Activated CD8-positive, alpha-beta memory T cell treated with anti-CD3 and anti-CD28 coated beads, Interleukin-2, amount 50 U/mL, for 1 hour (primary cell): ENCODE results near the gene ZNF789.
"Not testable (repeated sequence)": the region's sequence is repeated elsewhere in the genome, so short reads cannot be mapped to it uniquely, and the experiment has no call there.

Source experiments
- DNase-seq: peaks from one replicate; pipeline ENCODE4 v3.0.0-alpha.2; 2020; ENCODE audit errors: extremely low read depth

Gene ZNF789

DNA sequence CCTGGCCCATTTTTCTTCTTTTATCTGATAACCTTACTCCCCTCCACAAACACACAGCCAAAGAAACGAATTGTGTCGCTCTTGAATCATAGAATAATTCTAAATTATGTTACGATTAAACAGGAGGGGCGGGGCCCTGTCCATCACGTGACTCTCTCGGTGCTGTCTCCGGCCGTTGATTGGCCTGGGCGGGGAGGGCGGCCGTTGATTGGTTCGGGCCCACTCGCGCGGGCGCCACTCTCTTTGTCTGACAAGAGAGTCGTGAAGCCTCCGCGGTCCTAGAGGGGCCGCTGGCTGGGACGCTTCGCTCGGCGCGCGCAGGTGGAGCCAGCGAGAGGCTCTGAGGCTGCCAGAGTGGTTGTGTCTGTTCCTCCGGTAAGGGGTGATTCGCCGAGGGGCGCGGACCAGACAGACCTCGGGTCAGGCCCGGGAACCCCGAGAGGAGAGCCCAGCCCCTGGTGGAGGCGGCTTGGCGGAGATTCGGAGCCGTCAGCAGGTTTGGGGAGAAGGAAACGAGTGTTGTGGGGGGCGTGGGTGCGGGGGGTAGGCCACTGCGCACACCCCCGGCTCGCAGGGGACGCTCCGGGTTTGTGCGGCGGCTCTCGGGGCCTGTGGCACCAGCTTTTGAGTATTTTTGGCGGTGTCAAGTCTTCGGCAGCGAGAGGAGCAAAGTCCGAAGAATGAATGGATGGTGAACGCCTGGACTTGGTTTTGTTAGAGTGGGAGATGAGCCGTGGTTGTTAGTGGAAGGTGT is at the start of gene ZNF789:
TSS of gene ZNF789 (plus strand) at position 330 of the 754 bp plus-strand sequence. CDS start 3,567 bp downstream, outside the sequence.
- peak; percentile 96 for DNase-seq

DNA sequence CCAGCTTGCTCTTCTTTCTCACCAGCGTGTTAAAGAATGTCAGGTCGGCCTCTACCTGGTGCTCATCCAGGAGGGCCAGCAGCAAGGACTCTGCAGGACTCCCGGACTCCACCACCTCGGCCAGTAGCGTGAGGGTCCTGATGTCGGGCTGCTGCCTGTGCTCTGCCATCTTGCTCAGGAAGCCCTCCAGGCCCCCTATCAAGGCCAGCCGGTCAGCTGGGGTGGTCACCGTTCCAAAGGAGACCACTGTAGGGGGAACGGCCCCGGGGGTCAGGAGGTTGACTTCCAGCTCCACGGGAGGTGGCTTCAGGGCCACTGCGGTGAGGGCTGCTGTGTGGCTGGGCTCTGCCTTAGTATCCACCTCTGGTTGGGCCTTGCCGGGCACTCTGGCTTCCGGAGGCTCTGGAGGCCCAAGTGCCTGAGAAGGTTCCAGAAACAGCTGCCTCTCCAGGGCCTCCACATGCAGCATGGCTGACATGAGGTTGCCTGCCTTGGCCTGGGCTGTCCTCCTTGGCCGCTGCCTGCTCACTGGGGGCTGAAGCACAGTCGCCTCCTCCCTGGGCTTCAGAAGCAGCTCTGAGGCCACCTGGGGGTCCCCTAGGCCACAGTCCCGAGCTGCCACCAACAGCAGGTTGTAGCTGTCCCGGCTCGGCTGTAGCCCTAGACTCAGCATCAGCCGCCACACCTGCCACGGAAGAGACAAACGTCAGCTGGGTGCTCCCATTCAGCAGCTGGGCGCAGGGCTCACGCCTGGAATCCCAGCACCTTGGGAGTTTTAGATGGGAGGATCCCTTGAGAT is 47.6 kb upstream of the ZNF789 start:
- DNase-seq, result no peak

- no peak for DNase-seq
Measured at GRCh38 chr7:99428972-99429566, 43.6 kb upstream of the ZNF789 start.

DNA sequence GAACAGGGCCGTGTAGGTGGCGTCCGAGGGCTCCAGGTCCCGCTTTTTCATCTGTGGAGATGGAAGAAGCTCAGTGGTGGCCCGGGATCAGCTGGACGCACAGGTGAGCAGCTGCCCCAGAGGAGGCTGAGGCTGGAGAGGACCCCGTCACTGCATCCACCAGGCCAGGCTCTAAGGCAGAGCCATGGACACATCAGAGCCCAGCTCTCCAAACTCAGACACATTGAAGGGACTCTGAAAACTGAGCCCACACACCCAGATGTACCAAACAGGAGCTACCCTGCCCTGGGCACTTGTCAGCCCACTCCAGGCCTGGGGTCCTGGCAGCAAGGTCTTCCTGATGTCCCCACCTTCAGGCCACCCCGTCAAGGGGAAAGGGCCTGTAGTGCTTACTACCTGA is 42.9 kb upstream of the ZNF789 start:
- DNase-seq, result no peak

DNA sequence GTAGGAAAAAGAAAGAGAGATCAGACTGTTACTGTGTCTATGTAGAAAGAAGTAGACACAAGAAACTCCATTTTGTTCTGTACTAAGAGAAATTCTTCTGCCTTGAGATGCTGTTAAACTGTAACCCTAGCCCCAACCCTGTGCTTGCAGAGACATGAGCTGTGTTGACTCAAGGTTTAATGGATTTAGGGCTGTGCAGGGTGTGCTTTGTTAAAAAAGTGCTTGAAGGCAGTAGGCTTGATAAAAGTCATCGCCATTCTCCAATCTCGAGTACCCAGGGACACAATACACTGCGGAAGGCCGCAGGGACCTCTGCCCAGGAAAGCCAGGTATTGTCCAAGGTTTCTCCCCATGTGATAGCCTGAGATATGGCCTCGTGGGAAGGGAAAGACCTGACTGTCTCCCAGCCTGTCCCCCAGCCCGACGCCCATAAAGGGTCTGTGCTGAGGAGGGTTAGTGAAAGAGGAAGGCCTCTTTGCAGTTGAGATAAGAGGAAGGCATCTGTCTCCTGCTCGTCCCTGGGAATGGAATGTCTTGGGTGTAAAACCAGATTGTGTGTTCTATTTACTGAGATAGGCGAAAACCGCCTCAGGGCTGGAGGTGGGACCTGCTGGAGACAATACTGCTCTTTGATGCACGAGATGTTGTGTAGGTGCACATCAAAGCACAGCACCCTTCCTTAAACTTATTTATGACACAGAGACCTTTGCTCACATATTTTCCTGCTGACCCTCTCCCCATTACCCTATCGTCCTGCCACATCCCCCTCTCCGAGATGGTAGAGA is 40.7 kb upstream of the ZNF789 start:
- DNase-seq, result not testable (repeated sequence)

- DNase-seq, result no peak
Measured at GRCh38 chr7:99433158-99433557, 39.5 kb upstream of the ZNF789 start.

DNA sequence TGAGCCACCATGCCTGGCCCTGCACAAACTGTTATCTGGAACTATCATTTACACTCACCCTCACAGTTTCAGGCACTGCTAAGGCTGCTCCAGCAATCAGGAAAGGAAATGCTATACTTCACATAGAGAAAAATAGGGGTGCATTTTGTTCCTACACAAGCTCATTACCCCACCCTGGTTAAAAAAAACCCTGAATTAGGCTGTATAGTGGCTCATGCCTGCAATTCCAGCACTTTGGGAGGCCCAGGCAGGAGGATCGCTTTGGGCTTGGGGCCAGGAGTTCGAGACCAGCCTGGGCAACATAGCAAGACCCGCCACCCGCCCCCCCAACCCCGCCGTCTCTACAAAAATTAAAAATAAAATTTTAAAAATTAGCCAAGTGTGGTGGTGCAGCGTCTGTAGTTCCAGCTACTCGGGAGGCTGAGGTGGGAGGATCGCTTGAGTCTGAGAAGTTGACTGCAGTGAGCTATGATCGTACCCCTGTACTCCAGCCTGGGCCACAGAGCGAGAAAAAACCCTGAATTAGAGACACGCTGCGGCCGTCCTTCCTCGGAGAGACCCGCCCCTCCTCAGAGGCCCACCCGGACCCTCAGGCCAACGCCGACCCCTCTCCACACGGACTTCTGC is 34.6 kb upstream of the ZNF789 start:
- DNase-seq, result no peak

- peak; percentile 69 for DNase-seq
Measured at GRCh38 chr7:99438573-99439480, 33.9 kb upstream of the ZNF789 start, which contains the start of the genes CPSF4 and PTCD1. Gene CPSF4 (plus strand): TSS chr7:99438943. CDS start chr7:99439083, 140 bp downstream. Gene PTCD1 (minus strand): TSS chr7:99438798. CDS start chr7:99435242, 3,556 bp downstream.

DNA sequence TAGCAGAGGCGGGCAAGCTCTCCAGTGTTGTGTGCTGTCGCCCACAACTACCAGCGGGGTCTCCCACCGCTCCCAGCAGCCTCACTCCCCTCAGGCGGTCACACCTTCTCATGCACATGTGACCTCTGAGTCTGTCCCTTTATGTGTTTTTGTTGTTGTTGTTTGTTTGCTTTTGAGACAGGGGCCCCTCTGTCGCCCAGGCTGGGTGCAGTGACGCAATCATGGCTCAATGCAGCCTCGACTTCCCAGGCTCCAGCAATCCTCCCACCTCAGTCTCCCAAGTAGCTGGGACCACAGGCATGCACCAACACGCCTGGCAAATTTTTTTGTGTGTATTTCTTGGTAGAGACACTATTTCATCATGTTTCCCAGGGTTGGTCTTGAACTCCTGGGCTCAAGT is 32.5 kb upstream of the ZNF789 start:
- no peak for DNase-seq

DNA sequence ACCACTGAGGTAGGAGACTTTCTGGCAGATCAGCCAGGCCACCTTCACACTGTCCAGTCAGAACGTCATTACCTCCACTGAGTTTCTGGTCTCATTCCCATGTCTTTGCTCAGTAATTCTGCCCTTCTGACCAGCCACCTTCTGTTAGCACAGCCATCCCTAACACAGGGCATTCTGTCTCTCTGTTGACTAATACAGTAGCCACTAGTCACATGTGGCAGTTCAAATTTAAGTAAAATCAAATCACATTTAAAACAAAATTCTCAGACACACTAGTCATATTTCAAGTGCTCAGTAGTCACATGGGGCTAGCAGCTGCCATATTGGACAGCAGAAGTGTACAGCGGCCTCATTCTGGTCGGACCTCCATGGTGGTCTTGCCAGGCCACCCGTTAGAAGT is 26.6 kb upstream of the ZNF789 start:
- no peak for DNase-seq

DNA sequence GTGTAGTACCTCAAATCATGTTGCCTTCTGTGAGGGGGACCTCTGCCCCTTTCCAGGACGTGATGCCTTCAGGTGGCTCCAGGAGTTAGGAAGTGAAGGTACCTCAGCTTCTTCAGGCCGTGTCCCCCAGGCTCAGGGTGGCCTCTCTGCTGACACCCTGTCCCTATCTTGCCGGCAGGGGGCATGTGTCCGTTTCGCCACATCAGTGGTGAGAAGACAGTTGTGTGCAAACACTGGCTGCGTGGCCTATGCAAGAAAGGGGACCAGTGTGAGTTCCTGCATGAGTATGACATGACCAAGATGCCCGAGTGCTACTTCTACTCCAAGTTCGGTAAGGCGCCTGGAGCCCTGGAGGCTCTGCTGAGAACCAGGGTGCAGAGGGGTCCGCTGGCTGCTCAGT is 24.7 kb upstream of the ZNF789 start:
- DNase-seq, result no peak

- no peak for DNase-seq
Measured at GRCh38 chr7:99448855-99449254, 23.8 kb upstream of the ZNF789 start.

GRCh38 chr7:99449326-99449725 is 23.4 kb upstream of the ZNF789 start:
- DNase-seq, result no peak

GRCh38 chr7:99451936-99452335 is 20.8 kb upstream of the ZNF789 start:
- DNase-seq, result no peak

- no peak for DNase-seq
Measured at GRCh38 chr7:99452541-99452940, 20.1 kb upstream of the ZNF789 start.

DNA sequence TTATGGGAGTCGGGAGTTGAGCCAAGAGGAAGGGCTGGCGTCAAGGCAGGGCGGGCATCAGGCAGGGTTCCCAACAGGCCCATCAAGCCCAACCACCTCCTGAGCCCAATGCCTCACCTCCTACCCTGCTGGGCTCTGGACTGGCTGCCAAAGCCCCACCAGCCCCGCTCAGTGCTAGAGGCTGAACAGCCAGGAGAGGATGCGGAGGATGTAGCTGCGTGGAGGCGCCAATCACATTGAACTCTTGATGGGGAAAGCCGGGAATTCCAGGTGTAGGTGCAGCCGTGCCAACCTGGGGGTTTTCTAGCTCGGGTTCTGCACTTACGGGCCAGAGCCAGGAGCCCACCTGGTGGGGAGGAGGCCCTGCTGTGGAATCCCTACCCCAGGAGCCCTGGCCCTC is 19.6 kb upstream of the ZNF789 start:
- no peak for DNase-seq

- no peak for DNase-seq
Measured at GRCh38 chr7:99455874-99456273, 16.8 kb upstream of the ZNF789 start.

DNA sequence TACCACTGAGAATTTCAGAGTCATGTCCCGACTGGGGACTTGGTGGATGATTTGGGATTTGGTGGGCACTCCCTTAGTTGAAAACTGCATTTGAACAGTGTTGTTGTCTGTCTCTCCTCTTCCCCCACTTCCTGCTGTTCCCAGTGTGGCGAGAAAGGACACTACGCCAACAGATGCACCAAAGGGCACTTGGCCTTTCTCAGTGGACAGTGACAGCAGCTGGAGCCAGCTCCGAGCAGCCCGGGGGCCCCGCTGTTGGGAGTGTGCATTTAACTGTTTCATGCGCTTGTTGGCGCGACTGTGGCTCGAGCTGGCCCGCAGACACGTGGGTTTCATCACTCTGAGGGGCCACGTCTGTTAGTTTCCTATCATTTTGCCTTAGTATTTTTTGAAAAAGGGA is 16.4 kb upstream of the ZNF789 start:
- no peak for DNase-seq

DNA sequence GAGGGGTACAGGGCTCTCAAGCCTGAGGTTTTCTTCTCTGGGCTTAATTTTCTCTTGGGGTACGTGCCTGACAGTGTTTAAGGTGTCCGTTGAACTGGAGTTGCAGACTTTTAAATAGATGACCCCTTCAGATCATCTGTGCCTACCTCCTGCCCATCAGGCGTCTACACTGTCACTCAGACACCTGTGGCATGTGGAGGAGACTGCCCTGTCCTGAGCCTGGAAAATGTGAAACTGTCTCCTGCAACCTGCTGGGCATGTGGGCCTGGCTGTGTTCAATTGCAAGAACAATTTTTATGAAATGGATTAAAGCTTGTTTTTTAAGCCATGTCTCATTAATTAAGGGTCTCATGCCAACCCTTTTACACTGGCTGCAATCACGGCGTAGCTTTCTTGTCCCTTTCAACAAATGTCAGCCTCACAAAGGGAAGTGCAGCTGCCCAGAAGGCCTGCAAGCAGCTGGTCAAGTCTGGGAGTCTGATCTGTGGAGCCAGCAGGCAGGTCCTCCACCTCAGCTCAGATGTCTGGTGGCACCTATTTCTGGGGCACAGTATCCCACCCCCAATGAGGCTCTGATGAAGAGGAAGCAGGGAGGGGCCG is 15.5 kb upstream of the ZNF789 start:
- DNase-seq, result no peak
